Activated naive CD8-positive, alpha-beta T cell (primary cell): ENCODE data around the gene GRIA4.

Experiments used
- H3K27ac Mint-ChIP-seq: one replicate; pipeline ENCODE4 v1.8.0; 2021; ENCODE audit warnings: mixed read lengths
- H3K27me3 Mint-ChIP-seq: one replicate; pipeline ENCODE4 v1.8.0; 2021; ENCODE audit warnings: mixed read lengths
- H3K36me3 Mint-ChIP-seq: one replicate; pipeline ENCODE4 v1.8.0; 2021; ENCODE audit warnings: mixed read lengths
- H3K4me1 Mint-ChIP-seq: one replicate; pipeline ENCODE4 v1.8.0; 2021; ENCODE audit warnings: low read depth, mixed read lengths
- H3K4me3 Mint-ChIP-seq: one replicate; pipeline ENCODE4 v1.8.0; 2021; ENCODE audit warnings: mild to moderate bottlenecking, mixed read lengths
- H3K9me3 Mint-ChIP-seq: one replicate; pipeline ENCODE4 v1.8.0; 2021; ENCODE audit warnings: low read depth, mixed read lengths

Gene GRIA4

GRCh38 chr11:105673089-105673488 is 63.2 kb downstream of the GRIA4 start:
- no peaks in the 10 kb centered on the region for H3K36me3 Mint-ChIP-seq
- no peaks in the 10 kb centered on the region for H3K4me1 Mint-ChIP-seq
- no peak overlapping the region for H3K27ac Mint-ChIP-seq
- no peak overlapping the region for H3K4me3 Mint-ChIP-seq
- peaks cover 4% of the 10 kb centered on the region for H3K27me3 Mint-ChIP-seq
- no peaks in the 10 kb centered on the region for H3K9me3 Mint-ChIP-seq

GRCh38 chr11:105689631-105690030 is 79.8 kb downstream of the GRIA4 start:
- no peaks in the 10 kb centered on the region for H3K36me3 Mint-ChIP-seq
- no peak overlapping the region for H3K4me3 Mint-ChIP-seq
- H3K27me3 Mint-ChIP-seq: no peaks in the 10 kb centered on the region
- no peaks in the 10 kb centered on the region for H3K9me3 Mint-ChIP-seq
- H3K4me1 Mint-ChIP-seq: no peaks in the 10 kb centered on the region
- no peak overlapping the region for H3K27ac Mint-ChIP-seq

GRCh38 chr11:105690467-105690866 is 80.6 kb downstream of the GRIA4 start:
- Mint-ChIP-seq H3K27me3 (no peaks in the 10 kb centered on the region), H3K36me3 (no peaks in the 10 kb centered on the region), H3K27ac (no peak overlapping the region), H3K4me1 (no peaks in the 10 kb centered on the region), H3K4me3 (no peak overlapping the region), H3K9me3 (no peaks in the 10 kb centered on the region)

- Mint-ChIP-seq H3K27me3 (no peaks in the 10 kb centered on the region), H3K4me1 (no peaks in the 10 kb centered on the region), H3K27ac (no peak overlapping the region), H3K4me3 (no peak overlapping the region), H3K36me3 (no peaks in the 10 kb centered on the region), H3K9me3 (no peaks in the 10 kb centered on the region)
Measured at GRCh38 chr11:105693075-105693759, 83.3 kb downstream of the GRIA4 start.

GRCh38 chr11:105696000-105696399 is 86.1 kb downstream of the GRIA4 start:
- no peak overlapping the region for H3K27ac Mint-ChIP-seq
- no peaks in the 10 kb centered on the region for H3K9me3 Mint-ChIP-seq
- no peaks in the 10 kb centered on the region for H3K36me3 Mint-ChIP-seq
- no peaks in the 10 kb centered on the region for H3K27me3 Mint-ChIP-seq
- no peak overlapping the region for H3K4me3 Mint-ChIP-seq
- H3K4me1 Mint-ChIP-seq: no peaks in the 10 kb centered on the region

GRCh38 chr11:105697291-105697690 is 87.4 kb downstream of the GRIA4 start:
- no peaks in the 10 kb centered on the region for H3K9me3 Mint-ChIP-seq
- H3K27ac Mint-ChIP-seq: no peak overlapping the region
- no peaks in the 10 kb centered on the region for H3K27me3 Mint-ChIP-seq
- H3K4me3 Mint-ChIP-seq: no peak overlapping the region
- no peaks in the 10 kb centered on the region for H3K36me3 Mint-ChIP-seq
- H3K4me1 Mint-ChIP-seq: no peaks in the 10 kb centered on the region

GRCh38 chr11:105699203-105699602 is 89.3 kb downstream of the GRIA4 start:
- Mint-ChIP-seq H3K27ac (no peak overlapping the region), H3K36me3 (no peaks in the 10 kb centered on the region), H3K27me3 (no peaks in the 10 kb centered on the region), H3K4me3 (no peak overlapping the region), H3K4me1 (no peaks in the 10 kb centered on the region), H3K9me3 (no peaks in the 10 kb centered on the region)

- no peaks in the 10 kb centered on the region for H3K36me3 Mint-ChIP-seq
- H3K9me3 Mint-ChIP-seq: no peaks in the 10 kb centered on the region
- H3K27ac Mint-ChIP-seq: no peak overlapping the region
- H3K27me3 Mint-ChIP-seq: no peaks in the 10 kb centered on the region
- no peaks in the 10 kb centered on the region for H3K4me1 Mint-ChIP-seq
- H3K4me3 Mint-ChIP-seq: no peak overlapping the region
Measured at GRCh38 chr11:105700271-105700670, 90.4 kb downstream of the GRIA4 start.

- Mint-ChIP-seq H3K4me1 (no peaks in the 10 kb centered on the region), H3K4me3 (no peak overlapping the region), H3K9me3 (no peaks in the 10 kb centered on the region), H3K27me3 (no peaks in the 10 kb centered on the region), H3K27ac (no peak overlapping the region), H3K36me3 (no peaks in the 10 kb centered on the region)
Measured at GRCh38 chr11:105701098-105701497, 91.2 kb downstream of the GRIA4 start.

- H3K9me3 Mint-ChIP-seq: no peaks in the 10 kb centered on the region
- H3K36me3 Mint-ChIP-seq: no peaks in the 10 kb centered on the region
- no peaks in the 10 kb centered on the region for H3K27me3 Mint-ChIP-seq
- no peak overlapping the region for H3K27ac Mint-ChIP-seq
- H3K4me3 Mint-ChIP-seq: no peak overlapping the region
- no peaks in the 10 kb centered on the region for H3K4me1 Mint-ChIP-seq
Measured at GRCh38 chr11:105705786-105706530, 96.1 kb downstream of the GRIA4 start.

- H3K27ac Mint-ChIP-seq: no peak overlapping the region
- H3K9me3 Mint-ChIP-seq: no peaks in the 10 kb centered on the region
- H3K36me3 Mint-ChIP-seq: no peaks in the 10 kb centered on the region
- H3K4me1 Mint-ChIP-seq: no peaks in the 10 kb centered on the region
- H3K27me3 Mint-ChIP-seq: no peaks in the 10 kb centered on the region
- no peak overlapping the region for H3K4me3 Mint-ChIP-seq
Measured at GRCh38 chr11:105713106-105713505, 103.2 kb downstream of the GRIA4 start.

- no peak overlapping the region for H3K4me3 Mint-ChIP-seq
- H3K9me3 Mint-ChIP-seq: no peaks in the 10 kb centered on the region
- no peaks in the 10 kb centered on the region for H3K36me3 Mint-ChIP-seq
- H3K27ac Mint-ChIP-seq: no peak overlapping the region
- no peaks in the 10 kb centered on the region for H3K4me1 Mint-ChIP-seq
- H3K27me3 Mint-ChIP-seq: no peaks in the 10 kb centered on the region
Measured at GRCh38 chr11:105713696-105714095, 103.8 kb downstream of the GRIA4 start.

- no peaks in the 10 kb centered on the region for H3K27me3 Mint-ChIP-seq
- H3K4me1 Mint-ChIP-seq: no peaks in the 10 kb centered on the region
- no peak overlapping the region for H3K27ac Mint-ChIP-seq
- no peaks in the 10 kb centered on the region for H3K9me3 Mint-ChIP-seq
- no peak overlapping the region for H3K4me3 Mint-ChIP-seq
- H3K36me3 Mint-ChIP-seq: no peaks in the 10 kb centered on the region
Measured at GRCh38 chr11:105718641-105719040, 108.8 kb downstream of the GRIA4 start.

- H3K4me1 Mint-ChIP-seq: no peaks in the 10 kb centered on the region
- no peaks in the 10 kb centered on the region for H3K27me3 Mint-ChIP-seq
- H3K9me3 Mint-ChIP-seq: no peaks in the 10 kb centered on the region
- H3K36me3 Mint-ChIP-seq: no peaks in the 10 kb centered on the region
- no peak overlapping the region for H3K4me3 Mint-ChIP-seq
- H3K27ac Mint-ChIP-seq: no peak overlapping the region
Measured at GRCh38 chr11:105719073-105719822, 109.4 kb downstream of the GRIA4 start.

- H3K36me3 Mint-ChIP-seq: no peaks in the 10 kb centered on the region
- H3K4me1 Mint-ChIP-seq: no peaks in the 10 kb centered on the region
- no peaks in the 10 kb centered on the region for H3K9me3 Mint-ChIP-seq
- no peak overlapping the region for H3K4me3 Mint-ChIP-seq
- no peak overlapping the region for H3K27ac Mint-ChIP-seq
- H3K27me3 Mint-ChIP-seq: no peaks in the 10 kb centered on the region
Measured at GRCh38 chr11:105720096-105720495, 110.2 kb downstream of the GRIA4 start.
